SU-DHL-6 (cell line): ENCODE measurements around the gene MAP3K2.

Experiments
- H2AFZ ChIP-seq: fragments of 200-600 bp; sonication (generic); 2 replicates; pipeline ENCODE4 v1.6.1; 2014; ENCODE audit warnings: low read depth, mild to moderate bottlenecking, moderate library complexity, mixed read lengths, antibody characterized with exemption, low read length; ENCODE audit not compliant: severe bottlenecking
- H3F3A ChIP-seq: fragments of 200-600 bp; shearing (Covaris generic); 2 replicates; pipeline ENCODE4 v1.6.0; 2016; ENCODE audit warnings: antibody characterized with exemption, mild to moderate bottlenecking; ENCODE audit not compliant: insufficient read depth
- H3K27ac ChIP-seq: fragments of 200-600 bp; sonication (generic); 2 replicates; pipeline ENCODE4 v1.5.1; 2016; ENCODE audit warnings: low read depth, mild to moderate bottlenecking, low read length, moderate library complexity, mixed read lengths
- H3K27me3 ChIP-seq: fragments of 200-600 bp; sonication (generic), shearing (Covaris generic); 2 replicates; pipeline ENCODE4 v1.6.0; 2014; ENCODE audit warnings: mild to moderate bottlenecking, low read length
- H3K36me3 ChIP-seq: fragments of 200-600 bp; sonication (generic); 2 replicates; pipeline ENCODE4 v1.6.1; 2014; ENCODE audit warnings: mild to moderate bottlenecking, low read length, mixed read lengths
- H3K4me2 ChIP-seq: fragments of 300-600, 200-600 bp; shearing (Covaris generic), sonication (generic); 2 replicates; pipeline ENCODE4 v1.6.0; 2014; ENCODE audit warnings: low read length, low read depth, mild to moderate bottlenecking; ENCODE audit not compliant: poor library complexity, severe bottlenecking
- H3K4me3 ChIP-seq: fragments of 200-600 bp; sonication (generic); 2 replicates; pipeline ENCODE4 v1.5.1; 2014; ENCODE audit warnings: antibody characterized with exemption, low read length, mild to moderate bottlenecking, mixed read lengths; ENCODE audit not compliant: insufficient read depth, poor library complexity, severe bottlenecking
- H3K79me2 ChIP-seq: fragments of 200-600 bp; sonication (generic); 2 replicates; pipeline ENCODE4 v1.6.1; 2014; ENCODE audit warnings: mild to moderate bottlenecking, low read length, moderate library complexity; ENCODE audit not compliant: insufficient read depth
- H3K9ac ChIP-seq: fragments of 200-600 bp; sonication (generic); 2 replicates; pipeline ENCODE4 v1.7.0; 2014; ENCODE audit warnings: mild to moderate bottlenecking, low read length
- H3K9me2 ChIP-seq: fragments of 200-600 bp; sonication (generic); replicated peaks from 2 replicates; pipeline ENCODE4 v1.6.1; 2014; ENCODE audit warnings: low read length; ENCODE audit not compliant: insufficient read depth
- H3K9me3 ChIP-seq: fragments of 200-600 bp; sonication (generic); 2 replicates; pipeline ENCODE4 v1.6.1; 2014; ENCODE audit warnings: low read length, mixed read lengths; ENCODE audit not compliant: insufficient read depth
- H4K20me1 ChIP-seq: fragments of 200-600 bp; sonication (generic); 2 replicates; pipeline ENCODE4 v1.6.1; 2014; ENCODE audit warnings: low read depth, mild to moderate bottlenecking, antibody characterized with exemption, low read length, moderate library complexity, mixed read lengths
- CTCF ChIP-seq: fragments of 200-600 bp; sonication (generic); IDR thresholded peaks from one replicate; pipeline ENCODE4 v1.5.1; 2017; ENCODE audit warnings: antibody characterized with exemption, mild to moderate bottlenecking, low read length, moderate library complexity; ENCODE audit not compliant: insufficient read depth, poor library complexity, severe bottlenecking
- EZH2phosphoT487 ChIP-seq: fragments of 200-600 bp; sonication (generic), shearing (Covaris generic); conservative IDR thresholded peaks from 2 replicates; pipeline ENCODE4 v1.6.1; 2018; ENCODE audit warnings: mild to moderate bottlenecking, antibody characterized with exemption, low read length, moderate library complexity, mixed read lengths

MAP3K2 gene

GRCh38 chr2:127351603-127352002, 36.2 kb downstream of the MAP3K2 start:
- no peak overlapping the region for H3K4me2 ChIP-seq
- H3K79me2 ChIP-seq = peaks cover 84% of the 10 kb centered on the region
- H3K4me3 ChIP-seq = no peak overlapping the region
- H3F3A ChIP-seq = peaks cover 12% of the 10 kb centered on the region
- H3K27ac ChIP-seq = no peak overlapping the region
- no peaks in the 10 kb centered on the region for H3K27me3 ChIP-seq
- no peaks in the 10 kb centered on the region for H3K9me3 ChIP-seq
- no peaks in the 10 kb centered on the region for H3K36me3 ChIP-seq
- H3K9ac ChIP-seq = no peak overlapping the region
- peaks cover 31% of the 10 kb centered on the region for H4K20me1 ChIP-seq
- H3K9me2 ChIP-seq = no peaks in the 10 kb centered on the region
- TF ChIP-seq CTCF (no peak), EZH2phosphoT487 (no peak)
- no peak overlapping the region for H2AFZ ChIP-seq

GRCh38 chr2:127348426-127349000, 39.3 kb downstream of the MAP3K2 start:
- H3K9me2 ChIP-seq = no peaks in the 10 kb centered on the region
- no peak overlapping the region for H3K4me3 ChIP-seq
- H3K4me2 ChIP-seq = peak overlapping the region; percentile 44
- peaks cover 89% of the 10 kb centered on the region for H3K79me2 ChIP-seq
- H3K36me3 ChIP-seq = no peaks in the 10 kb centered on the region
- H3F3A ChIP-seq = peaks cover 12% of the 10 kb centered on the region
- no peaks in the 10 kb centered on the region for H3K9me3 ChIP-seq
- TF ChIP-seq CTCF (no peak), EZH2phosphoT487 (no peak)
- no peaks in the 10 kb centered on the region for H3K27me3 ChIP-seq
- no peak overlapping the region for H2AFZ ChIP-seq
- no peak overlapping the region for H3K27ac ChIP-seq
- peaks cover 35% of the 10 kb centered on the region for H4K20me1 ChIP-seq
- no peak overlapping the region for H3K9ac ChIP-seq

GRCh38 chr2:127347734-127348392, 39.9 kb downstream of the MAP3K2 start:
- H3K9me3 ChIP-seq = no peaks in the 10 kb centered on the region
- H2AFZ ChIP-seq = no peak overlapping the region
- TF ChIP-seq CTCF (no peak), EZH2phosphoT487 (no peak)
- peaks cover 12% of the 10 kb centered on the region for H3F3A ChIP-seq
- no peaks in the 10 kb centered on the region for H3K9me2 ChIP-seq
- H3K4me3 ChIP-seq = no peak overlapping the region
- H3K79me2 ChIP-seq = peaks cover 95% of the 10 kb centered on the region
- H3K27ac ChIP-seq = no peak overlapping the region
- no peak overlapping the region for H3K9ac ChIP-seq
- no peak overlapping the region for H3K4me2 ChIP-seq
- no peaks in the 10 kb centered on the region for H3K36me3 ChIP-seq
- no peaks in the 10 kb centered on the region for H3K27me3 ChIP-seq
- peaks cover 35% of the 10 kb centered on the region for H4K20me1 ChIP-seq
